Measurements from ENCODE around the gene KCNG2.

GRCh38 chr18:79934311-79935097 is 136.8 kb downstream of the KCNG2 start:
- TF ChIP-seq CTCF (IDR thresholded peaks at IDR 0.05) (no peak), EP300 (IDR thresholded peaks at IDR 0.05) (no peak), POLR2A (IDR thresholded peaks at IDR 0.05) (no peak), POLR2AphosphoS5 (IDR thresholded peaks at IDR 0.05) (no peak)

Measured in gastroesophageal sphincter (tissue), 3 donors.